ENCODE measurements around the gene SH3PXD2A.
"Not testable (repeated sequence)": the region's sequence is repeated elsewhere in the genome, so short reads cannot be mapped to it uniquely, and the experiment has no call there.

The SH3PXD2A gene

GRCh38 chr10:103677486-103678177 is 177.7 kb downstream of the SH3PXD2A start:
- DNase-seq, result no peak

- DNase-seq, result no peak
Measured at GRCh38 chr10:103676851-103677417, 178.4 kb downstream of the SH3PXD2A start.

- DNase-seq, result no peak
Measured at GRCh38 chr10:103676058-103676785, 179.2 kb downstream of the SH3PXD2A start.

GRCh38 chr10:103673606-103674005 is 181.8 kb downstream of the SH3PXD2A start:
- no peak for DNase-seq

DNA sequence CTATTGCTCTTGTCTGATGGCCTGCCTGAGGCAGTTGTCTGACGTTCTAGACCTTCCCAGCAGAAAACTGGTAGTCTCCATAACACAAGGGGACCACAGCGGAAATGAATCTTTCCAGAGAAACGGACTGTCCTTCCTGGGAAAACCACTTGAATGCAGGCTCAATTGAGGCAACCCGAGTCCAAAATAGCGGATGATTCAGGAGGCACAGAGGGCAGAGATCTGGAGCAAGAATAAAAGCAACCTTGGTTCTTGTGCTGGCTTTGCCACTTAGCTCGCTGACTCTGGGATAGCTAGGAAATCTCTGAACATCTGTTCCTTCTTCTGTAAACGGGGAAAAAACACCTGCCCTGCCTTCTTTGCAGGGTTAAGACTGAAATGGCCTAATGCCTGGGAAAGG is 183.0 kb downstream of the SH3PXD2A start:
- peak; percentile 13 for DNase-seq

- no peak for DNase-seq
Measured at GRCh38 chr10:103671126-103671895, 184.1 kb downstream of the SH3PXD2A start.

- no peak for DNase-seq
Measured at GRCh38 chr10:103669944-103670343, 185.4 kb downstream of the SH3PXD2A start.

DNA sequence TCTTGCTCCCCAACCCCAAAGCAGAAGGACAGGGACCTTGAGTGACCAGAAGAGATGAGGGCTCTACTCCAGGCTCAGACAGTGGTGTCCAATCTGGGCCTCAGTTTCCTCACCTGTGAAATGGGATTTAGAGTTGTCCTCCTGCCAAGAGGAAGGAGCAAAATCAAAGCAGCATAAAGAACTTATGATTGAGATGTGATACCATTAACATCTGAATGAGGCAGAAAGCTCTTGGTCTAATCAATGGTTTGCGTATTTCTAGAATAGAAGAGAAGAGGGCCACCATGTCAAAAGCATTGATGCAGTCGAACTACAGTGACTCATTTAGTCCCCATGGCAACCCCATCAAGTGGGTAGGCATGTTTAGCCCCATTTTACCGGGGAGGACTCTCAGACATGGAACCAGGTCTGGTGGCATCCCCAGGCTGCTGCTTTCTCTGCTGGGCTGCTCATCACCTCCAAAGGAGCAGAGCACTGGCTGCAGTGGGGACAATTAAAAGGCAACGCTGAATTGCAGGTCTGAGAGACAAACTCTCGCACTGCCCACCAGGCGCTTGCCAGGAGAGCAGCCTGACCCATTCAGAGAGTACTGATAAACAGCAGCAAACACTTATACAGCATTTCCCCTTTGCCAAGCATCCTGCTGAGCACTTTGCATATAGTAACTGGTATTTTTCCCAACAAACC is 186.0 kb downstream of the SH3PXD2A start:
- no peak for DNase-seq

- no peak for DNase-seq
Measured at GRCh38 chr10:103668351-103669242, 186.8 kb downstream of the SH3PXD2A start.

- DNase-seq, result no peak
Measured at GRCh38 chr10:103667356-103667755, 188.0 kb downstream of the SH3PXD2A start.

DNA sequence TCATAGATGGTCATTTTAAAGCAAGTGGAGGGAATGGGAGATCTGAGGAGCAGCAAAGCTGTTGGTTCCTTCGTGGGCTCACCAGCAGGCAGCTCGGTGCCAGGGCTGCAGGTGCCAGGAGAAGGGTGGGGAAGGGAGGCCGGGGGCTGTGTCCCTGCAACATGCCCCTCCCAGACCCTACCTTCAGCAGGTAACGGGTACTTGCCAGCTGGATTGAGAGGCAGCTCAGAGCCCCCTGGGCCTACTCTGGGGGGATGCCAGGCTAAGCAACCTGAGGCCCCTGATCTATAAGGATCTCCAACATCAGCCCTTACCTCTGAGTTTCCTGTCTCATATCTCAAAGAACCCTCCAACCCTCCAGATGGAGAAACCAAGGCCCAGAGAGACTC is 188.6 kb downstream of the SH3PXD2A start:
- no peak for DNase-seq

- DNase-seq, result no peak
Measured at GRCh38 chr10:103666087-103666761, 189.2 kb downstream of the SH3PXD2A start.

- no peak for DNase-seq
Measured at GRCh38 chr10:103665162-103665889, 190.1 kb downstream of the SH3PXD2A start.

DNA sequence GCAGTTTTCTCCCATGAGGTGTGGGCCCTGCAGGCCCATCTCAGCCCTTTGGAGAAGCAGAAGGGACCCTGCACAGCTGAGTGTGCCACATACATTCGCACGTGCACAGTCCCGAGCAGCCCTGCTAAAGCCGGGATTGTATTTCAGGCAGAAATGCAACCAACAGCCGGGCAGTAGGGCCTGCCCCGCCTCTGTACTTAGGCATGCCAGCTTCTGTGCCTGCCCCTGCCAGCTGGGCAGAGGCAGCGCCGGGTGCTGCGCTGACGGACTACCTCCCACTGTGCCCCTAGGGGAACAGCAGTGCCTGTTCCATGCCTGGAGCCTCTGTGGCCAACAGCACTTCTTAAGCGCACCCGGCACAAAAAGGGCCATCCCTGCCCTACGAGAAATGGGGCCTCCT is 191.6 kb downstream of the SH3PXD2A start:
- peak; percentile 81 for DNase-seq

- DNase-seq, result peak; percentile 33
Measured at GRCh38 chr10:103663236-103663635, 192.1 kb downstream of the SH3PXD2A start.

DNA sequence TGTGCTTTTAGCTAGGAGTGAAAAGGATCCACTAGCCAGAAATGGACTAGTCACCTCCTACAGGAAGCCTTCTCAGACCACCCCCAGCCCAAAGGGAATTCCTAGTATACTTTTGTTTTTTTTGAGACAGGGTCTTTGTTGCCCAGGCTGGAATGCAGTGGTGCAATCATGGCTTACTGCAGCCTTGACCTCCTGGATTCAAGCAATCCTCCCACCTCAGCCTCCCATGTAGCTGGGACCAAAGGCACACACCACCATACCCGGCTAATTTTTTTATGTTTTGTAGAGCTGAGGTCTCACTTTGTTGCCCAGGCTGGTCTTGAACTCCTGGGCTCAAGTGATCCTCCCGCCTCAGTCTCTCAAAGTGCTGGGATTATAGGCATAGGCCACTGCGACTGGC is 192.7 kb downstream of the SH3PXD2A start:
- DNase-seq, result not testable (repeated sequence)

DNA sequence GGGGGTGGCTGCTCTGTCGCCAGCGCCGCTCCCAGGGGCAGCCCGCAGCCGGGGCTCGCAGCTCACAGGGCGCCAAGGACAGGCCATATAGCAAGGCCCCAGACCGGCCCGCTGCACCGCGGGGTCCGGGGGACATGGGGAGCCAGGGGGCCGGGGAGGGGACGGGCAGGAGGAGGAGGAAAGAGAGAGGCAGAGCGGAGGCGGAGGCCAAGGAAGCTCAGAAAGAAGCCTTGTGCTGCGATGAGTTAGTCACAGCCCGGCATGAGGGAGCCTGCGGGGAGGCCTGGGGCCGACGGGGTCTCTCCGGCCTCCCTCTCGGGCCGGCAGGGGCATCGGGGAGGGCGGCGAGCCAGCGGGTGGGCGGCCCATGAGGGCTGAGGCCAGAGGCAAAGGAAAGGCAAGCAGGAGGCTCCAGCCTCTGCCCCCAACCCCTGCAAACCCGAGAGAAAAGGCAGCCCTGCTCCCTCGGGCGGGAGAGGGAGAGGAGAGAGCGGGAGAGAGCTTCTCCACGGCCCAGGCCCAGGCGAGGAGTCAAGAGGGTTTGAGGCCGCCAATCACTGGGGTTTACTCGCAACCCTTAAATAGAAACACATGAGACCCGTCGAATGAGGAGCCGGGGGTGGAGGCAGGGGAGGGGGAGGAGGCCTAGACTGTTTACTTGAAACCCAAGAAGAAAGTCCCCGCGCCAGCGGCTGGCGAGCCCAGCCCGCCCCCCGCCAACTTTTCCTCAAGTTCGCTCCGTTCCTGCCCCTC is 194.0 kb downstream of the SH3PXD2A start:
- DNase-seq, result peak; percentile 72

GRCh38 chr10:103660364-103661197 is 194.8 kb downstream of the SH3PXD2A start:
- peak; percentile 8 for DNase-seq

Measured in NCI-H2171 treated with DMSO at 0.1 percent for 48 hours (cell line).